M059J (cell line): ENCODE results near the gene FCRLB. TPM values are rescaled to one million over a fixed set of nuclear protein-coding genes. Genes with fewer than 3 reads are reported as not detected.
"Not testable (repeated sequence)": the region's sequence is repeated elsewhere in the genome, so short reads cannot be mapped to it uniquely, and the experiment has no call there.

Experiments used
- DNase-seq: peaks from one replicate; pipeline ENCODE4 v3.0.0-alpha.2; 2012; ENCODE audit warnings: low read depth
- total RNA-seq: library from RNA; depleted of rRNA; stranded (reverse); fragments of >200 nt; shearing (Covaris generic); gene quantifications from 2 replicates; pipeline ENCODE4 v1.2.3, GENCODE V29; 2014; rRNA removed

The FCRLB gene
- total RNA-seq, 1 experiment from 2014 or later, result 2.7 TPM

GRCh38 chr1:161740921-161741320, 19.6 kb downstream of the FCRLB start:
- DNase-seq, result no peak

- DNase-seq, result no peak
Measured at GRCh38 chr1:161743231-161743630, 21.9 kb downstream of the FCRLB start.

- no peak for DNase-seq
Measured at GRCh38 chr1:161747801-161748200, 26.5 kb downstream of the FCRLB start.

- DNase-seq, result peak; percentile 95
Measured at GRCh38 chr1:161749509-161750407, 28.4 kb downstream of the FCRLB start, which contains the start of gene DUSP12. TSS of gene DUSP12 (plus strand) at chr1:161749786. CDS start at chr1:161749802, 16 bp downstream.

- DNase-seq, result peak; percentile 27
Measured at GRCh38 chr1:161763522-161764098, 42.3 kb downstream of the FCRLB start.

- DNase-seq, result peak; percentile 92
Measured at GRCh38 chr1:161766102-161766981, 45.0 kb downstream of the FCRLB start, which contains the start of gene ATF6. TSS of gene ATF6 (plus strand) at chr1:161766320. CDS start at chr1:161766361, 41 bp downstream.

- no peak for DNase-seq
Measured at GRCh38 chr1:161768461-161768860, 47.1 kb downstream of the FCRLB start.

GRCh38 chr1:161768986-161769672, 47.8 kb downstream of the FCRLB start:
- DNase-seq, result no peak

- DNase-seq, result not testable (repeated sequence)
Measured at GRCh38 chr1:161769673-161770045, 48.3 kb downstream of the FCRLB start.

GRCh38 chr1:161770250-161770649, 48.9 kb downstream of the FCRLB start:
- no peak for DNase-seq

- no peak for DNase-seq
Measured at GRCh38 chr1:161771161-161771560, 49.8 kb downstream of the FCRLB start.

GRCh38 chr1:161771973-161772372, 50.6 kb downstream of the FCRLB start:
- no peak for DNase-seq

GRCh38 chr1:161772397-161772796, 51.1 kb downstream of the FCRLB start:
- no peak for DNase-seq

- DNase-seq, result no peak
Measured at GRCh38 chr1:161773791-161774190, 52.4 kb downstream of the FCRLB start.

GRCh38 chr1:161777261-161777660, 55.9 kb downstream of the FCRLB start:
- no peak for DNase-seq

Other genes with a start within 250 kb of the FCRLB start
- 6.6 and 7.8 TPM in 2 replicates for gene FCGR2A, start 216.1 kb upstream of the FCRLB start, total RNA-seq
- 0.15 and 0.44 TPM in 2 replicates for gene HSPA6, start 197.0 kb upstream of the FCRLB start, total RNA-seq
- not detected in 2 replicates for gene FCGR3A, start 171.7 kb upstream of the FCRLB start, total RNA-seq
- gene FCGR3B, start 90.4 kb upstream of the FCRLB start, total RNA-seq, result 1.0 TPM in 1 of 2 replicates, not detected in the other
- not detected in 2 replicates for gene FCGR2B, start 58.4 kb upstream of the FCRLB start, total RNA-seq
- 1.9 and 2.0 TPM in 2 replicates for gene FCRLA, start 14.3 kb upstream of the FCRLB start, total RNA-seq
- gene DUSP12, start 28.2 kb downstream of the FCRLB start, total RNA-seq, result 39.9 and 44.5 TPM in 2 replicates
- gene ATF6, start 44.8 kb downstream of the FCRLB start, total RNA-seq, result 37.9 and 38.8 TPM in 2 replicates